ENCODE data around the gene ARHGAP26. TPM values are rescaled to one million over a fixed set of nuclear protein-coding genes. Genes with fewer than 3 reads are reported as not detected.

Gene ARHGAP26
- total RNA-seq, 1 experiment from 2014 or later = 34.5 TPM

DNA sequence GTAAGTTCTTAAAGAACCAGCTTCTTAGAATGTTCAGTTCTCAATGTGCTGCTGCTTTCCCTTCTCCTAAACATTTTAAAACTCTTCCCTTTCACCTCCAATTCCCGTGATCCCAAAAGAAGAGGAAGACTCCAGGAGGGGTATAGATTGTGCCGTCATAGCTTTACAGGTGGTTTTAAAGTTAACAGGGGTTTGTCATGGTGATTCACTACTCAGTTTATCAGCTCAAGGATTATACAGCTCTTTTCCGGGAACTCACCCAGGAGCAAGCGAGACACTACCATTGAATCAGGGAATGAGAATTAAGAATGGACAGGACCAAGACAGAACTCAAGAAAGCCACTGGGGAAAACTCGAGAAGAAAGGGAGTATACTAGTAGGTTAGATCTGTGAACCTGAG lies 454.5 kb downstream of the ARHGAP26 start:
- Histone ChIP-seq H3K9me2 (ENCODE audit: insufficient read depth) (no peaks in the 10 kb centered on the region), H3K4me3 (replicated peaks in 1 of 2; ENCODE audit: low read depth in 1 of 2, low read length in 2 of 2) (no peak overlapping the region), H4K20me1 (ENCODE audit: insufficient read depth) (no peaks in the 10 kb centered on the region), H3K36me3 (ENCODE audit: control insufficient read depth in 1 of 2, insufficient read depth in 2 of 2, low read length in 2 of 2) (no peaks in the 10 kb centered on the region), H2AFZ (ENCODE audit: low read depth, low read length, poor library complexity, severe bottlenecking) (no peak overlapping the region), H3K9me3 (ENCODE audit: control insufficient read depth in 1 of 2, insufficient read depth in 1 of 2, low read depth in 1 of 2, low read length in 2 of 2) (no peaks in the 10 kb centered on the region), H3K9ac (ENCODE audit: low read length) (no peak overlapping the region), H3K27me3 (ENCODE audit: insufficient read depth, low read length) (no peaks in the 10 kb centered on the region), H3K4me2 (ENCODE audit: low read length) (no peak overlapping the region), H3K27ac (ENCODE audit: low read depth, low read length) (no peak overlapping the region), H3K79me2 (ENCODE audit: insufficient read depth, low read length) (no peaks in the 10 kb centered on the region), H3K4me1 (ENCODE audit: control insufficient read depth in 1 of 2, insufficient read depth in 2 of 2, low read length in 2 of 2) (peaks cover 0 to 3% of the 10 kb centered on the region in 2 experiments; a peak in 1 of 4 replicates)
- BruUV-seq (replicated peaks) = no TSS peak
- ChIA-PET POLR2A (no interaction called here), RAD21 (ENCODE audit: low non-redundant PET in 1 of 2, low total read pairs in 2 of 2, uncharacterized antibody in 2 of 2, unreplicated experiment in 2 of 2) (no interaction called here), CTCF (no interaction called here)
- ATAC-seq (no peak), DNase-seq (ENCODE audit: low read depth, low spot score) (no peak)
- no peak for TF ChIP-seq TCF7L2 (IDR thresholded peaks at IDR 0.05; ENCODE audit: borderline replicate concordance, extremely low read depth, insufficient read depth, insufficient read length)
- intact Hi-C loops (cut with micrococcal nuclease) = no loop called here

- Histone ChIP-seq H4K20me1 (ENCODE audit: insufficient read depth) (no peaks in the 10 kb centered on the region), H3K36me3 (ENCODE audit: control insufficient read depth in 1 of 2, insufficient read depth in 2 of 2, low read length in 2 of 2) (no peaks in the 10 kb centered on the region), H3K4me3 (replicated peaks in 1 of 2; ENCODE audit: low read depth in 1 of 2, low read length in 2 of 2) (no peak overlapping the region), H2AFZ (ENCODE audit: low read depth, low read length, poor library complexity, severe bottlenecking) (no peak overlapping the region), H3K27me3 (ENCODE audit: insufficient read depth, low read length) (no peaks in the 10 kb centered on the region), H3K4me1 (ENCODE audit: control insufficient read depth in 1 of 2, insufficient read depth in 2 of 2, low read length in 2 of 2) (no peaks in the 10 kb centered on the region), H3K9me2 (ENCODE audit: insufficient read depth) (no peaks in the 10 kb centered on the region), H3K9me3 (ENCODE audit: control insufficient read depth in 1 of 2, insufficient read depth in 1 of 2, low read depth in 1 of 2, low read length in 2 of 2) (no peaks in the 10 kb centered on the region), H3K9ac (ENCODE audit: low read length) (no peak overlapping the region), H3K79me2 (ENCODE audit: insufficient read depth, low read length) (no peaks in the 10 kb centered on the region), H3K4me2 (ENCODE audit: low read length) (no peak overlapping the region), H3K27ac (ENCODE audit: low read depth, low read length) (no peak overlapping the region)
- ATAC-seq = no peak
- CTCF ChIA-PET = interaction anchor here (1.4 kb wide), 1 partner anchor 16 kb away, joined by 3 read pairs; no protein-coding TSS in a partner anchor
- no peak for DNase-seq (ENCODE audit: low read depth, low spot score)
- RAD21 ChIA-PET (ENCODE audit: low non-redundant PET in 1 of 2, low total read pairs in 2 of 2, uncharacterized antibody in 2 of 2, unreplicated experiment in 2 of 2) = no interaction called here
- POLR2A ChIA-PET = no interaction called here
- no TSS peak for BruUV-seq (replicated peaks)
- intact Hi-C loops (cut with micrococcal nuclease) = no loop called here
- TF ChIP-seq SRF (IDR thresholded peaks at IDR 0.05; ENCODE audit: low read depth) (no peak), ZBTB33 (IDR thresholded peaks at IDR 0.05; ENCODE audit: extremely low read depth, insufficient replicate concordance, low read length) (no peak), RAD21 (IDR thresholded peaks at IDR 0.05; ENCODE audit: low read depth) (no peak), POLR2AphosphoS5 (IDR thresholded peaks at IDR 0.05; ENCODE audit: low read depth, low read length) (no peak), MAX (IDR thresholded peaks at IDR 0.05) (no peak), EZH2 (IDR thresholded peaks at IDR 0.05) (no peak), ZFX (IDR thresholded peaks at IDR 0.05) (no peak), SIN3A (IDR thresholded peaks at IDR 0.05; ENCODE audit: low read depth) (no peak), ATF3 (IDR thresholded peaks at IDR 0.05) (no peak), ELF1 (IDR thresholded peaks at IDR 0.05; ENCODE audit: borderline replicate concordance, low read depth) (no peak)
- TF ChIP-seq, protein P1, sequence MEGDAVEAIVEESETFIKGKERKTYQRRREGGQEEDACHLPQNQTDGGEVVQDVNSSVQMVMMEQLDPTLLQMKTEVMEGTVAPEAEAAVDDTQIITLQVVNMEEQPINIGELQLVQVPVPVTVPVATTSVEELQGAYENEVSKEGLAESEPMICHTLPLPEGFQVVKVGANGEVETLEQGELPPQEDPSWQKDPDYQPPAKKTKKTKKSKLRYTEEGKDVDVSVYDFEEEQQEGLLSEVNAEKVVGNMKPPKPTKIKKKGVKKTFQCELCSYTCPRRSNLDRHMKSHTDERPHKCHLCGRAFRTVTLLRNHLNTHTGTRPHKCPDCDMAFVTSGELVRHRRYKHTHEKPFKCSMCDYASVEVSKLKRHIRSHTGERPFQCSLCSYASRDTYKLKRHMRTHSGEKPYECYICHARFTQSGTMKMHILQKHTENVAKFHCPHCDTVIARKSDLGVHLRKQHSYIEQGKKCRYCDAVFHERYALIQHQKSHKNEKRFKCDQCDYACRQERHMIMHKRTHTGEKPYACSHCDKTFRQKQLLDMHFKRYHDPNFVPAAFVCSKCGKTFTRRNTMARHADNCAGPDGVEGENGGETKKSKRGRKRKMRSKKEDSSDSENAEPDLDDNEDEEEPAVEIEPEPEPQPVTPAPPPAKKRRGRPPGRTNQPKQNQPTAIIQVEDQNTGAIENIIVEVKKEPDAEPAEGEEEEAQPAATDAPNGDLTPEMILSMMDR (IDR thresholded peaks at IDR 0.05 in 2 of 3, conservative IDR thresholded peaks at IDR 0.05 in 1 of 3; ENCODE audit: borderline replicate concordance in 1 of 3, insufficient read depth in 1 of 3, low read depth in 2 of 3, low read length in 2 of 3) = no peak
- TF ChIP-seq, protein P2, sequence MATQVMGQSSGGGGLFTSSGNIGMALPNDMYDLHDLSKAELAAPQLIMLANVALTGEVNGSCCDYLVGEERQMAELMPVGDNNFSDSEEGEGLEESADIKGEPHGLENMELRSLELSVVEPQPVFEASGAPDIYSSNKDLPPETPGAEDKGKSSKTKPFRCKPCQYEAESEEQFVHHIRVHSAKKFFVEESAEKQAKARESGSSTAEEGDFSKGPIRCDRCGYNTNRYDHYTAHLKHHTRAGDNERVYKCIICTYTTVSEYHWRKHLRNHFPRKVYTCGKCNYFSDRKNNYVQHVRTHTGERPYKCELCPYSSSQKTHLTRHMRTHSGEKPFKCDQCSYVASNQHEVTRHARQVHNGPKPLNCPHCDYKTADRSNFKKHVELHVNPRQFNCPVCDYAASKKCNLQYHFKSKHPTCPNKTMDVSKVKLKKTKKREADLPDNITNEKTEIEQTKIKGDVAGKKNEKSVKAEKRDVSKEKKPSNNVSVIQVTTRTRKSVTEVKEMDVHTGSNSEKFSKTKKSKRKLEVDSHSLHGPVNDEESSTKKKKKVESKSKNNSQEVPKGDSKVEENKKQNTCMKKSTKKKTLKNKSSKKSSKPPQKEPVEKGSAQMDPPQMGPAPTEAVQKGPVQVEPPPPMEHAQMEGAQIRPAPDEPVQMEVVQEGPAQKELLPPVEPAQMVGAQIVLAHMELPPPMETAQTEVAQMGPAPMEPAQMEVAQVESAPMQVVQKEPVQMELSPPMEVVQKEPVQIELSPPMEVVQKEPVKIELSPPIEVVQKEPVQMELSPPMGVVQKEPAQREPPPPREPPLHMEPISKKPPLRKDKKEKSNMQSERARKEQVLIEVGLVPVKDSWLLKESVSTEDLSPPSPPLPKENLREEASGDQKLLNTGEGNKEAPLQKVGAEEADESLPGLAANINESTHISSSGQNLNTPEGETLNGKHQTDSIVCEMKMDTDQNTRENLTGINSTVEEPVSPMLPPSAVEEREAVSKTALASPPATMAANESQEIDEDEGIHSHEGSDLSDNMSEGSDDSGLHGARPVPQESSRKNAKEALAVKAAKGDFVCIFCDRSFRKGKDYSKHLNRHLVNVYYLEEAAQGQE (IDR thresholded peaks at IDR 0.05; ENCODE audit: low read depth) = no peak
Measured at GRCh38 chr5:143225511-143225910, 455.3 kb downstream of the ARHGAP26 start.
